HCT116 (cell line): ENCODE measurements around the gene RANGRF. TPM values are rescaled to one million over a fixed set of nuclear protein-coding genes. Genes with fewer than 3 reads are reported as not detected.

Source experiments
- ATAC-seq: fragments of 200-7000 bp; cut with Tn5 transposase; 2 replicates; pipeline ENCODE4 v1.9.1; 2020; ENCODE audit warnings: mild to moderate bottlenecking, moderate library complexity
- BruUV-seq: library from RNA; stranded (reverse); fragments of 400-500 nt; replicated peaks from 2 replicates; lab custom pipeline; 2021; lab: Mats Ljungman, UMichigan
- CTCF ChIA-PET: fragments of 300-600 bp; sonication (Branson Sonifier 250); formaldehyde crosslinking; loops from one replicate; lab custom pipeline; 2021; ENCODE audit warnings: antibody characterized with exemption; lab: Charles Lee
- POLR2A ChIA-PET: fragments of 300-600, 350-600 bp; sonication (Branson Sonifier 250); formaldehyde crosslinking; loops from one replicate; lab custom pipeline; 2021; ENCODE audit warnings: antibody characterized with exemption; lab: Charles Lee
- RAD21 ChIA-PET, 2 experiments: fragments of 300-600 bp; sonication (Branson Sonifier 250); formaldehyde crosslinking; loops; one replicate each; lab custom pipeline; 2023; ENCODE audit warnings: low total read pairs in 2 of 2; ENCODE audit not compliant: uncharacterized antibody in 2 of 2, unreplicated experiment in 2 of 2, low non-redundant PET in 1 of 2; lab: Charles Lee
- DNase-seq: peaks from one replicate; pipeline ENCODE4 v3.0.0-alpha.2; 2010; ENCODE audit warnings: low read depth, low spot score
- H2AFZ ChIP-seq: fragments of 200-600 bp; shearing (Covaris generic), sonication (generic); 2 replicates; pipeline ENCODE4 v1.6.1; 2017; ENCODE audit warnings: low read depth, mixed run types, mixed read lengths, antibody characterized with exemption, low read length; ENCODE audit not compliant: poor library complexity, severe bottlenecking
- H3K27ac ChIP-seq: 2 replicates; pipeline ENCODE4 v1.5.1; 2012; ENCODE audit warnings: low read depth, low read length
- H3K27me3 ChIP-seq: fragments of 200-600 bp; sonication (generic); 2 replicates; pipeline ENCODE4 v1.6.1; 2016; ENCODE audit warnings: mixed run types, low read length, mixed read lengths; ENCODE audit not compliant: insufficient read depth
- H3K36me3 ChIP-seq, 2 experiments: fragments of 200-500 bp in 1 of 2; fragments of 200-600 bp in 1 of 2; sonication (Bioruptor generic) in 1 of 2; sonication (generic) in 1 of 2; 2 replicates each; pipeline versions ENCODE4 v1.5.1 to v1.6.1; 2014 to 2016; ENCODE audit warnings: low read length in 2 of 2, inconsistent platforms in 1 of 2, mixed read lengths in 1 of 2, mixed run types in 1 of 2; ENCODE audit not compliant: insufficient read depth in 2 of 2, control insufficient read depth in 1 of 2
- H3K4me1 ChIP-seq, 2 experiments: fragments of 200-600 bp in 1 of 2; sonication (generic) in 1 of 2; 2 replicates each; pipeline versions ENCODE4 v1.5.1 to v1.6.1; 2012 to 2017; ENCODE audit warnings: low read length in 2 of 2, inconsistent platforms in 1 of 2, mild to moderate bottlenecking in 1 of 2, mixed read lengths in 1 of 2, mixed run types in 1 of 2, moderate library complexity in 1 of 2; ENCODE audit not compliant: insufficient read depth in 2 of 2, control insufficient read depth in 1 of 2
- H3K4me2 ChIP-seq: fragments of 200-600 bp; sonication (generic); 2 replicates; pipeline ENCODE4 v1.6.1; 2017; ENCODE audit warnings: mixed run types, low read length, mixed read lengths
- H3K4me3 ChIP-seq, 2 experiments: fragments of 200-600 bp in 1 of 2; sonication (generic) in 1 of 2; replicated peaks in 1 of 2; 2 replicates each; pipeline ENCODE4 v1.5.1; 2011 to 2016; ENCODE audit warnings: low read length in 2 of 2, control low read depth in 1 of 2, low read depth in 1 of 2, mild to moderate bottlenecking in 1 of 2, mixed read lengths in 1 of 2, mixed run types in 1 of 2
- H3K79me2 ChIP-seq: fragments of 200-600 bp; sonication (generic); 2 replicates; pipeline ENCODE4 v1.6.1; 2017; ENCODE audit warnings: mild to moderate bottlenecking, mixed run types, low read length, moderate library complexity, mixed read lengths; ENCODE audit not compliant: insufficient read depth
- H3K9ac ChIP-seq: fragments of 200-600 bp; sonication (generic); 2 replicates; pipeline ENCODE4 v1.6.1; 2016; ENCODE audit warnings: low read length, mixed read lengths
- H3K9me2 ChIP-seq: fragments of 200-600 bp; sonication (generic), shearing (Covaris generic); 2 replicates; pipeline ENCODE4 v1.6.1; 2017; ENCODE audit warnings: mixed run types, mild to moderate bottlenecking, moderate library complexity; ENCODE audit not compliant: insufficient read depth
- H3K9me3 ChIP-seq, 2 experiments: fragments of 200-500 bp in 1 of 2; fragments of 200-600 bp in 1 of 2; sonication (Bioruptor generic) in 1 of 2; sonication (generic) in 1 of 2; 2 replicates each; pipeline ENCODE4 v1.6.1; 2014 to 2017; ENCODE audit warnings: low read length in 2 of 2, mixed read lengths in 2 of 2, inconsistent platforms in 1 of 2, low read depth in 1 of 2, mild to moderate bottlenecking in 1 of 2, mixed run types in 1 of 2, moderate library complexity in 1 of 2; ENCODE audit not compliant: control insufficient read depth in 1 of 2, insufficient read depth in 1 of 2
- H4K20me1 ChIP-seq: fragments of 200-600 bp; sonication (generic), shearing (Covaris generic); 2 replicates; pipeline ENCODE4 v1.6.1; 2017; ENCODE audit warnings: mixed run types, mild to moderate bottlenecking, moderate library complexity; ENCODE audit not compliant: insufficient read depth
- CEBPB ChIP-seq: IDR thresholded peaks from 2 replicates; pipeline ENCODE4 v1.6.1; 2012; ENCODE audit warnings: low read depth
- EGR1 ChIP-seq: IDR thresholded peaks from 2 replicates; pipeline ENCODE4 v1.6.1; 2012; ENCODE audit warnings: low read depth
- POLR2A ChIP-seq: IDR thresholded peaks from 2 replicates; pipeline ENCODE4 v1.7.0; 2011; ENCODE audit warnings: borderline replicate concordance; ENCODE audit not compliant: insufficient read depth, insufficient read length; ENCODE audit errors: extremely low read depth
- POLR2AphosphoS5 ChIP-seq: IDR thresholded peaks from 2 replicates; pipeline ENCODE4 v1.6.1; 2011; ENCODE audit warnings: mild to moderate bottlenecking, low read depth, low read length, moderate library complexity
- TCF7L2 ChIP-seq: IDR thresholded peaks from 2 replicates; pipeline ENCODE4 v1.7.0; 2011; ENCODE audit warnings: borderline replicate concordance, inconsistent platforms; ENCODE audit not compliant: insufficient read depth, insufficient read length; ENCODE audit errors: extremely low read depth
- intact Hi-C: fragments of 100-400 bp; cut with micrococcal nuclease; formaldehyde crosslinking; loops from 2 replicates; pipeline ENCODE4 v1.10.0; 2022
- total RNA-seq: library from RNA; stranded (reverse); gene quantifications from one replicate; pipeline ENCODE4 v1.2.1, GENCODE V29; 2021; ENCODE audit not compliant: unreplicated experiment
- TF ChIP-seq, protein P1 (sequence below): IDR thresholded peaks from 2 replicates; pipeline ENCODE4 v1.6.1; 2011; ENCODE audit warnings: mild to moderate bottlenecking, low read length, moderate library complexity; ENCODE audit not compliant: insufficient replicate concordance; ENCODE audit errors: extremely low read depth

The RANGRF gene
- total RNA-seq, 1 experiment from 2014 or later = 33.2 TPM

- no peak overlapping the region for H2AFZ ChIP-seq
- no peaks in the 10 kb centered on the region for H3K9me3 ChIP-seq
- H3K27me3 ChIP-seq = no peaks in the 10 kb centered on the region; the same call in 1 of the 2 replicates
- ChIA-PET RAD21 (no interaction called here), CTCF (no interaction called here), POLR2A (interaction anchor here (0.9 kb wide), 1 partner anchor 15 kb away, joined by 3 read pairs; the partner anchor contains the start of gene SLC25A35)
- H3K9ac ChIP-seq = no peak overlapping the region
- no peak overlapping the region for H3K4me2 ChIP-seq
- H3K4me1 ChIP-seq = no peaks in the 10 kb centered on the region
- H3K27ac ChIP-seq = no peak overlapping the region
- intact Hi-C loops = no loop called here
- no peaks in the 10 kb centered on the region for H3K9me2 ChIP-seq
- no peak for TF ChIP-seq POLR2AphosphoS5
- ATAC-seq (no peak), DNase-seq (no peak)
- H3K36me3 ChIP-seq = no peaks in the 10 kb centered on the region
- no TSS peak for BruUV-seq
- no peaks in the 10 kb centered on the region for H3K79me2 ChIP-seq
- H4K20me1 ChIP-seq = no peaks in the 10 kb centered on the region
- H3K4me3 ChIP-seq = no peak overlapping the region
Observed at GRCh38 chr17:8310601-8311123, 22.2 kb downstream of the RANGRF start.

GRCh38 chr17:8311131-8311790, 22.8 kb downstream of the RANGRF start:
- BruUV-seq = no TSS peak
- ChIA-PET RAD21 (no interaction called here), POLR2A (interaction anchor here (0.9 kb wide), 1 partner anchor 16 kb away, joined by 3 read pairs; the partner anchor contains the start of gene SLC25A35), CTCF (no interaction called here)
- DNase-seq (no peak), ATAC-seq (no peak)
- Histone ChIP-seq H3K27ac (no peak overlapping the region), H3K4me2 (no peak overlapping the region), H2AFZ (no peak overlapping the region), H3K36me3 (no peaks in the 10 kb centered on the region), H3K79me2 (no peaks in the 10 kb centered on the region), H4K20me1 (no peaks in the 10 kb centered on the region), H3K9ac (no peak overlapping the region), H3K27me3 (no peaks in the 10 kb centered on the region; the same call in 1 of the 2 replicates), H3K4me3 (no peak overlapping the region), H3K4me1 (no peaks in the 10 kb centered on the region), H3K9me2 (no peaks in the 10 kb centered on the region), H3K9me3 (no peaks in the 10 kb centered on the region)
- intact Hi-C loops = no loop called here
- TF ChIP-seq TCF7L2 = no peak
- no peak for TF ChIP-seq EGR1
- TF ChIP-seq POLR2A = no peak
- TF ChIP-seq CEBPB = no peak
- TF ChIP-seq, protein P1, sequence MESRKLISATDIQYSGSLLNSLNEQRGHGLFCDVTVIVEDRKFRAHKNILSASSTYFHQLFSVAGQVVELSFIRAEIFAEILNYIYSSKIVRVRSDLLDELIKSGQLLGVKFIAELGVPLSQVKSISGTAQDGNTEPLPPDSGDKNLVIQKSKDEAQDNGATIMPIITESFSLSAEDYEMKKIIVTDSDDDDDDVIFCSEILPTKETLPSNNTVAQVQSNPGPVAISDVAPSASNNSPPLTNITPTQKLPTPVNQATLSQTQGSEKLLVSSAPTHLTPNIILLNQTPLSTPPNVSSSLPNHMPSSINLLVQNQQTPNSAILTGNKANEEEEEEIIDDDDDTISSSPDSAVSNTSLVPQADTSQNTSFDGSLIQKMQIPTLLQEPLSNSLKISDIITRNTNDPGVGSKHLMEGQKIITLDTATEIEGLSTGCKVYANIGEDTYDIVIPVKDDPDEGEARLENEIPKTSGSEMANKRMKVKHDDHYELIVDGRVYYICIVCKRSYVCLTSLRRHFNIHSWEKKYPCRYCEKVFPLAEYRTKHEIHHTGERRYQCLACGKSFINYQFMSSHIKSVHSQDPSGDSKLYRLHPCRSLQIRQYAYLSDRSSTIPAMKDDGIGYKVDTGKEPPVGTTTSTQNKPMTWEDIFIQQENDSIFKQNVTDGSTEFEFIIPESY = no peak
